WTC11 (cell line): ENCODE measurements around the gene SOWAHD.

Source experiments
- CREB1 ChIP-seq: sonication (generic); formaldehyde crosslinking; IDR thresholded peaks from 2 replicates; pipeline ENCODE4 v1.8.0; 2023; ENCODE audit warnings: mild to moderate bottlenecking, missing genetic modification reagents
- CTCF ChIP-seq: fragments of 200-600 bp; IDR thresholded peaks from 2 replicates; pipeline ENCODE4 v1.8.0; 2022; ENCODE audit warnings: antibody characterized with exemption
- FOXJ3 ChIP-seq: sonication (generic); formaldehyde crosslinking; IDR thresholded peaks from 2 replicates; pipeline ENCODE4 v1.9.0; 2021; ENCODE audit warnings: missing genetic modification reagents, mild to moderate bottlenecking, borderline replicate concordance
- GABPB1 ChIP-seq: sonication (generic); formaldehyde crosslinking; IDR thresholded peaks from 2 replicates; pipeline ENCODE4 v1.8.1; 2023; ENCODE audit warnings: mild to moderate bottlenecking, missing genetic modification reagents
- JUN ChIP-seq: sonication (generic); formaldehyde crosslinking; IDR thresholded peaks from 2 replicates; pipeline ENCODE4 v1.8.0; 2023; ENCODE audit warnings: mild to moderate bottlenecking, missing genetic modification reagents
- NR1H2 ChIP-seq: sonication (generic); formaldehyde crosslinking; IDR thresholded peaks from 2 replicates; pipeline ENCODE4 v1.9.0; 2021; ENCODE audit warnings: mild to moderate bottlenecking, moderate library complexity, missing genetic modification reagents
- USF1 ChIP-seq: sonication (generic); formaldehyde crosslinking; IDR thresholded peaks from 2 replicates; pipeline ENCODE4 v1.8.0; 2022; ENCODE audit warnings: mild to moderate bottlenecking, missing genetic modification reagents

- TF ChIP-seq FOXJ3 (CRISPR knock-in tag) (no peak), CREB1 (no peak), USF1 (CRISPR knock-in tag) (no peak), NR1H2 (no peak), CTCF (no peak), GABPB1 (CRISPR knock-in tag) (no peak), JUN (no peak)
These were observed 20.4 kb downstream of the SOWAHD start for GRCh38 chrX:119778829-119779228.
